Endothelial cell of umbilical vein (primary cell): ENCODE results near the gene TRAK1. TPM values are rescaled to one million over a fixed set of nuclear protein-coding genes. Genes with fewer than 3 reads are reported as not detected.

Experiments
- BruUV-seq: library from RNA; stranded (reverse); fragments of 400-500 nt; replicated peaks from 2 replicates; lab custom pipeline; 2021; lab: Mats Ljungman, UMichigan
- CTCF ChIA-PET: fragments of 300-600, 350-600 bp; sonication (Branson Sonifier 250); formaldehyde crosslinking; loops from one replicate; lab custom pipeline; 2021; ENCODE audit warnings: antibody characterized with exemption, inconsistent platforms; lab: Charles Lee
- POLR2A ChIA-PET: fragments of 300-600, 350-600 bp; sonication (Branson Sonifier 250); formaldehyde crosslinking; loops from one replicate; lab custom pipeline; 2021; ENCODE audit warnings: antibody characterized with exemption, inconsistent platforms; lab: Charles Lee
- DNase-seq: peaks from one replicate; pipeline ENCODE4 v3.0.0-alpha.2; 2011; ENCODE audit warnings: low read depth, low spot score
- FAIRE-seq: peaks from 2 replicates; lab custom pipeline; 2011; peaks lifted over from hg19 to GRCh38; lab: Jason Lieb, UNC
- H2AFZ ChIP-seq: 2 replicates; pipeline ENCODE4 v1.6.0; 2012; ENCODE audit warnings: low read depth, low read length, control low read depth, inconsistent platforms
- H3K27ac ChIP-seq: 2 replicates; pipeline ENCODE4 v1.5.1; 2011; ENCODE audit warnings: low read depth, mild to moderate bottlenecking, control low read depth, low read length, moderate library complexity; ENCODE audit not compliant: insufficient read depth
- H3K27me3 ChIP-seq, 2 experiments: 2 replicates each; pipeline versions ENCODE4 v1.6.0 to v1.6.1; 2011; ENCODE audit warnings: low read length in 2 of 2, mixed read lengths in 1 of 2; ENCODE audit not compliant: control insufficient read depth in 2 of 2, insufficient read depth in 2 of 2
- H3K36me3 ChIP-seq, 2 experiments: 2 replicates in 1 of 2; 3 replicates in 1 of 2; pipeline ENCODE4 v1.5.1; 2011; ENCODE audit warnings: low read length in 2 of 2, mild to moderate bottlenecking in 1 of 2, moderate library complexity in 1 of 2; ENCODE audit not compliant: control insufficient read depth in 2 of 2, insufficient read depth in 2 of 2; ENCODE audit errors: extremely low read depth in 1 of 2
- H3K4me1 ChIP-seq: 3 replicates; pipeline ENCODE4 v1.5.1; 2011; ENCODE audit warnings: mild to moderate bottlenecking, low read length; ENCODE audit not compliant: control insufficient read depth, insufficient read depth; ENCODE audit errors: extremely low read depth
- H3K4me2 ChIP-seq: 2 replicates; pipeline ENCODE4 v1.6.1; 2011; ENCODE audit warnings: low read length, control low read depth, mixed read lengths; ENCODE audit not compliant: insufficient read depth
- H3K4me3 ChIP-seq, 3 experiments: fragments of 200-600 bp in 1 of 3; sonication (generic), shearing (Covaris generic) in 1 of 3; replicated peaks in 1 of 3; 2 replicates each; pipeline ENCODE4 v1.5.1; 2011 to 2016; ENCODE audit warnings: control low read depth in 3 of 3, low read length in 3 of 3, mild to moderate bottlenecking in 2 of 3, inconsistent platforms in 1 of 3, low read depth in 1 of 3, moderate library complexity in 1 of 3; ENCODE audit not compliant: insufficient read depth in 1 of 3
- H3K79me2 ChIP-seq: 2 replicates; pipeline ENCODE4 v1.6.0; 2012; ENCODE audit warnings: low read length, inconsistent platforms; ENCODE audit not compliant: control insufficient read depth, insufficient read depth
- H3K9ac ChIP-seq: replicated peaks from 2 replicates; pipeline ENCODE3; 2011; ENCODE audit warnings: low read length, control low read depth; ENCODE audit not compliant: insufficient read depth; ENCODE audit errors: extremely low read depth
- H3K9me1 ChIP-seq: replicated peaks from 3 replicates; pipeline ENCODE4 v1.6.0; 2011; ENCODE audit warnings: mild to moderate bottlenecking, low read length; ENCODE audit not compliant: control insufficient read depth, insufficient read depth; ENCODE audit errors: extremely low read depth
- H3K9me3 ChIP-seq: replicated peaks from 2 replicates; pipeline ENCODE4 v1.5.1; 2012; ENCODE audit warnings: low read length, inconsistent platforms; ENCODE audit not compliant: control insufficient read depth, insufficient read depth
- H4K20me1 ChIP-seq: replicated peaks from 2 replicates; pipeline ENCODE3; 2011; ENCODE audit warnings: mild to moderate bottlenecking, low read length; ENCODE audit not compliant: control insufficient read depth, insufficient read depth; ENCODE audit errors: extremely low read depth
- FOS ChIP-seq: IDR thresholded peaks from 2 replicates; pipeline ENCODE4 v1.6.1; 2011; ENCODE audit warnings: mild to moderate bottlenecking, low read length, moderate library complexity, borderline replicate concordance; ENCODE audit not compliant: insufficient read depth
- GATA2 ChIP-seq: IDR thresholded peaks from 2 replicates; pipeline ENCODE4 v1.7.0; 2011; ENCODE audit warnings: low read depth, mild to moderate bottlenecking, moderate library complexity, mixed read lengths, low read length; ENCODE audit not compliant: insufficient read length, insufficient read depth
- JUN ChIP-seq: IDR thresholded peaks from 2 replicates; pipeline ENCODE4 v1.6.1; 2011; ENCODE audit warnings: borderline replicate concordance, low read depth; ENCODE audit not compliant: insufficient read length, insufficient read depth
- MAX ChIP-seq: IDR thresholded peaks from 2 replicates; pipeline ENCODE4 v1.6.1; 2011; ENCODE audit not compliant: insufficient read depth, insufficient read length
- POLR2A ChIP-seq: IDR thresholded peaks from 2 replicates; pipeline ENCODE4 v1.6.1; 2012; ENCODE audit warnings: low read depth, mild to moderate bottlenecking, control low read depth, low read length
- dilution Hi-C: fragments of 300-500 bp; cut with MboI; formaldehyde crosslinking; loops from one replicate; pipeline ENCODE4 v1.15.0; 2019; ENCODE audit warnings: low sequenced_read_pairs; ENCODE audit not compliant: extremely low pct_ligation_motif_present
- intact Hi-C: fragments of 100-400 bp; cut with micrococcal nuclease; formaldehyde crosslinking; loops from one replicate; pipeline ENCODE4 v1.10.0; 2022
- polyA plus RNA-seq, 4 experiments: library from polyadenylated mRNA; depleted of rRNA in 3 of 4; stranded (reverse) in 3 of 4; unstranded in 1 of 4; fragments of >200 nt; gene quantifications; 2 replicates each; pipeline versions ENCODE4 v1.2.1 to v1.2.3, GENCODE V29; 2011 to 2012; ENCODE audit warnings: missing spikeins in 1 of 4
- total RNA-seq: library from RNA; stranded (reverse); gene quantifications from 2 replicates; pipeline ENCODE4 v1.2.3, GENCODE V29; 2021

TRAK1 gene
- total and polyA plus RNA-seq, 2 donors (not counting 3 experiments of a cell fraction or from before 2014, with no cell fraction given), result 38.5 to 59.6 TPM

- Histone ChIP-seq H3K27ac (no peak overlapping the region), H3K4me2 (no peak overlapping the region), H3K4me3 (no peak overlapping the region), H3K9me3 (no peaks in the 10 kb centered on the region), H3K36me3 (no peaks in the 10 kb centered on the region), H3K79me2 (peaks cover 45% of the 10 kb centered on the region), H3K9me1 (no peaks in the 10 kb centered on the region), H3K4me1 (peaks cover 34% of the 10 kb centered on the region), H3K27me3 (no peaks in the 10 kb centered on the region), H3K9ac (no peak overlapping the region), H2AFZ (no peak overlapping the region), H4K20me1 (no peaks in the 10 kb centered on the region)
- DNase-seq (no peak), FAIRE-seq (no peak)
- TF ChIP-seq POLR2A (no peak), GATA2 (no peak), MAX (no peak), JUN (no peak)
- CTCF ChIA-PET, result interaction anchor here (1.4 to 1.9 kb wide), 2 partner anchors 8 to 28 kb away, joined by 4 to 24 read pairs; no protein-coding TSS in a partner anchor
- intact Hi-C loops (no loop called here), dilution Hi-C loops (no loop called here)
- POLR2A ChIA-PET, result no interaction called here
- no TSS peak for BruUV-seq
Measured at GRCh38 chr3:42162462-42162861, 71.3 kb downstream of the TRAK1 start.

- ChIA-PET CTCF (no interaction called here), POLR2A (no interaction called here)
- Histone ChIP-seq H3K9ac (no peak overlapping the region), H3K4me3 (no peak overlapping the region), H3K9me1 (no peaks in the 10 kb centered on the region), H3K79me2 (peaks cover 47% of the 10 kb centered on the region), H3K4me1 (peaks cover 34% of the 10 kb centered on the region), H3K27me3 (no peaks in the 10 kb centered on the region), H3K9me3 (no peaks in the 10 kb centered on the region), H3K36me3 (no peaks in the 10 kb centered on the region), H2AFZ (no peak overlapping the region), H3K27ac (no peak overlapping the region), H3K4me2 (no peak overlapping the region), H4K20me1 (no peaks in the 10 kb centered on the region)
- TF ChIP-seq MAX, result no peak
- TF ChIP-seq FOS, result no peak
- intact Hi-C loops (no loop called here), dilution Hi-C loops (no loop called here)
- FAIRE-seq (no peak), DNase-seq (no peak)
- BruUV-seq, result no TSS peak
Measured at GRCh38 chr3:42163622-42164244, 72.6 kb downstream of the TRAK1 start.
